Suprapubic skin (tissue), 4 donors: ENCODE measurements around the gene ECM1. TPM values are rescaled to one million over a fixed set of nuclear protein-coding genes. Genes with fewer than 3 reads are reported as not detected.

ENCODE experiments used
- DNase-seq, 2 donors: peaks; one replicate each; pipeline ENCODE4 v3.0.0-alpha.2; 2019; ENCODE audit warnings: low spot score in 2 of 2
- H3K27ac ChIP-seq: fragments of 200-600 bp; sonication (generic); one replicate; pipeline ENCODE4 v1.5.1; 2019
- H3K27me3 ChIP-seq: fragments of 200-600 bp; sonication (generic); one replicate; pipeline ENCODE4 v1.5.1; 2019
- H3K36me3 ChIP-seq: fragments of 200-600 bp; sonication (generic); one replicate; pipeline ENCODE4 v1.5.1; 2019
- H3K4me1 ChIP-seq: fragments of 200-600 bp; sonication (generic); one replicate; pipeline ENCODE4 v1.5.1; 2019
- H3K4me3 ChIP-seq: fragments of 200-600 bp; sonication (generic); one replicate; pipeline ENCODE4 v1.5.1; 2019; ENCODE audit warnings: mild to moderate bottlenecking
- H3K9me3 ChIP-seq: fragments of 200-600 bp; sonication (generic); one replicate; pipeline ENCODE4 v1.5.1; 2019
- CTCF ChIP-seq, 2 donors: fragments of 200-600 bp in 1 of 2; fragments of 450-650 bp in 1 of 2; sonication (generic) in 1 of 2; IDR thresholded peaks; one replicate each; pipeline ENCODE4 v1.5.1; 2016 to 2019; ENCODE audit warnings: antibody characterized with exemption in 2 of 2, mild to moderate bottlenecking in 1 of 2, moderate library complexity in 1 of 2
- EP300 ChIP-seq: sonication (generic); formaldehyde crosslinking; IDR thresholded peaks from one replicate; pipeline ENCODE4 v1.6.1; 2017; ENCODE audit warnings: antibody characterized with exemption
- POLR2A ChIP-seq, 2 donors: fragments of 450-650 bp; IDR thresholded peaks; one replicate each; pipeline ENCODE4 v1.6.1; 2017; ENCODE audit warnings: antibody characterized with exemption in 2 of 2, mild to moderate bottlenecking in 2 of 2, moderate library complexity in 2 of 2
- POLR2AphosphoS5 ChIP-seq, 3 donors: sonication (generic); formaldehyde crosslinking; IDR thresholded peaks; one replicate each; pipeline ENCODE4 v1.6.1; 2017; ENCODE audit warnings: antibody characterized with exemption in 3 of 3
- WGBS: methylation state at CpG from one replicate; pipeline ENCODE4 v1.1.5; 2018; 5-methylcytosine and 5-hydroxymethylcytosine counted together
- total RNA-seq, 4 donors: library from RNA; depleted of rRNA; stranded (reverse); fragments of >200 nt; gene quantifications; one replicate each; pipeline ENCODE4 v1.1.0, GENCODE V29; 2016

The ECM1 gene
- total RNA-seq, 4 donors from 2014 or later: 20.8 to 60.7 (median 44.1) TPM

GRCh38 chr1:150561254-150561973, 53.5 kb downstream of the ECM1 start:
- TF ChIP-seq POLR2AphosphoS5 (IDR thresholded peaks at IDR 0.05): peak; percentile 87 to 95 (median 90)
- peak; percentile 72 to 90 for TF ChIP-seq POLR2A (IDR thresholded peaks at IDR 0.05)
- peak; percentile 81 for TF ChIP-seq EP300
- no peak for TF ChIP-seq CTCF (IDR thresholded peaks at IDR 0.05)
- WGBS: 2% methylated on average over 15 of the region's 32 CpGs
- DNase-seq: peak; percentile 95 to 97
- Histone ChIP-seq H3K36me3 (peaks cover 12% of the 10 kb centered on the region), H3K4me3 (peak overlapping the region; percentile 57), H3K27me3 (no peaks in the 10 kb centered on the region), H3K9me3 (no peaks in the 10 kb centered on the region), H3K4me1 (peaks cover 77% of the 10 kb centered on the region), H3K27ac (peak overlapping the region; percentile 100)

- no peaks in the 10 kb centered on the region for H3K9me3 ChIP-seq
- H3K27ac ChIP-seq: peak overlapping the region; percentile 100
- DNase-seq: peak; percentile 97
- H3K4me3 ChIP-seq: peak overlapping the region; percentile 57
- peaks cover 83% of the 10 kb centered on the region for H3K4me1 ChIP-seq
- H3K27me3 ChIP-seq: no peaks in the 10 kb centered on the region
- 0% methylated on average over 12 of the region's 18 CpGs for WGBS
- TF ChIP-seq POLR2AphosphoS5 (IDR thresholded peaks at IDR 0.05) (peak; percentile 86 to 99 (median 92)), CTCF (IDR thresholded peaks at IDR 0.05) (no peak), POLR2A (IDR thresholded peaks at IDR 0.05) (peak in 1 of 2 donors; percentile 37), EP300 (peak; percentile 71)
- H3K36me3 ChIP-seq: peaks cover 6% of the 10 kb centered on the region
These were observed 54.1 kb downstream of the ECM1 start for GRCh38 chr1:150561974-150562445.

GRCh38 chr1:150562446-150563339, 54.8 kb downstream of the ECM1 start:
- peak in 1 of 2 donors; percentile 80 for DNase-seq
- Histone ChIP-seq H3K27ac (peak overlapping the region; percentile 100), H3K36me3 (no peaks in the 10 kb centered on the region), H3K4me1 (peaks cover 86% of the 10 kb centered on the region), H3K4me3 (peak overlapping the region; percentile 57), H3K27me3 (no peaks in the 10 kb centered on the region), H3K9me3 (no peaks in the 10 kb centered on the region)
- WGBS: 21% methylated on average over 4 of the region's 4 CpGs
- TF ChIP-seq CTCF (IDR thresholded peaks at IDR 0.05) (no peak), EP300 (no peak), POLR2AphosphoS5 (IDR thresholded peaks at IDR 0.05) (no peak), POLR2A (IDR thresholded peaks at IDR 0.05) (no peak)

Other genes with a start within 250 kb of the ECM1 start
- 100 to 1,000 TPM in 3 of 4 donors, 10 to 100 TPM in 1; 92.5 to 141 (median 125) TPM for gene APH1A, start 239.1 kb upstream of the ECM1 start, total RNA-seq
- 10 to 100 TPM in 1 of 4 donors, 1 to 10 TPM in 2, under 1 TPM in 1; 0.96 to 16.0 (median 1.5) TPM for gene C1orf54, start 235.3 kb upstream of the ECM1 start, total RNA-seq
- 10 to 100 TPM; 15.8 to 37.4 (median 28.1) TPM for gene CIART, start 225.6 kb upstream of the ECM1 start, total RNA-seq
- gene MRPS21, start 214.2 kb upstream of the ECM1 start, total RNA-seq: 10 to 100 TPM; 30.6 to 44.1 (median 38.2) TPM
- gene PRPF3, start 186.6 kb upstream of the ECM1 start, total RNA-seq: 100 to 1,000 TPM in 1 of 4 donors, 10 to 100 TPM in 3; 28.2 to 104 (median 50.5) TPM
- 10 to 100 TPM; 22.2 to 39.0 (median 28.8) TPM for gene RPRD2, start 144.0 kb upstream of the ECM1 start, total RNA-seq
- gene TARS2, start 20.7 kb upstream of the ECM1 start, total RNA-seq: 10 to 100 TPM; 13.7 to 29.1 (median 20.9) TPM
- not detected for gene FALEC, start 7.6 kb downstream of the ECM1 start, total RNA-seq
- gene ADAMTSL4, start 41.3 kb downstream of the ECM1 start, total RNA-seq: 10 to 100 TPM in 3 of 4 donors, 1 to 10 TPM in 1; 7.2 to 22.7 (median 18.0) TPM
- 100 to 1,000 TPM; 211 to 307 (median 270) TPM for gene MCL1, start 71.5 kb downstream of the ECM1 start, total RNA-seq
- 100 to 1,000 TPM; 266 to 384 (median 291) TPM for gene ENSA, start 121.5 kb downstream of the ECM1 start, total RNA-seq
- gene GOLPH3L, start 189.0 kb downstream of the ECM1 start, total RNA-seq: 10 to 100 TPM; 18.4 to 36.6 (median 25.7) TPM
- gene HORMAD1, start 212.8 kb downstream of the ECM1 start, total RNA-seq: 10 to 100 TPM in 1 of 4 donors, 1 to 10 TPM in 2, not detected in 1; 6.7 to 11.3 (median 8.4) TPM